Brain microvascular endothelial cell (primary cell): ENCODE results near the gene ZNF547.

Experiments
- DNase-seq: peaks from one replicate; pipeline ENCODE4 v3.0.0-alpha.2; 2020
- H3K27ac ChIP-seq: fragments of 250-450 bp; sonication (Bioruptor Pico); 2 replicates; pipeline ENCODE4 v1.5.1; 2020; ENCODE audit warnings: mild to moderate bottlenecking, moderate library complexity
- H3K27me3 ChIP-seq: fragments of 250-450 bp; sonication (Bioruptor Pico); replicated peaks from 2 replicates; pipeline ENCODE4 v1.5.1; 2020; ENCODE audit warnings: mild to moderate bottlenecking
- H3K36me3 ChIP-seq: fragments of 250-450 bp; sonication (Bioruptor Pico); replicated peaks from 2 replicates; pipeline ENCODE4 v1.5.1; 2020; ENCODE audit warnings: mild to moderate bottlenecking
- H3K4me3 ChIP-seq: 2 replicates; pipeline ENCODE4 v1.5.1; 2011; ENCODE audit warnings: low read depth, mild to moderate bottlenecking, control low read depth, low read length, moderate library complexity
- CTCF ChIP-seq: IDR thresholded peaks from 2 replicates; pipeline ENCODE4 v1.5.1; 2011; ENCODE audit warnings: low read depth, mild to moderate bottlenecking, moderate library complexity, low read length, control low read depth, inconsistent platforms; ENCODE audit errors: missing control alignments
- in situ Hi-C: cut with HindIII; loops from 2 replicates; pipeline ENCODE4 v1.10.0; 2017; ENCODE audit warnings: low sequenced_read_pairs, low pct_ligation_motif_present

Gene ZNF547

GRCh38 chr19:57376151-57376550, 12.8 kb downstream of the ZNF547 start:
- H3K36me3 ChIP-seq = peaks cover 36% of the 10 kb centered on the region
- TF ChIP-seq CTCF = no peak
- H3K27me3 ChIP-seq = no peaks in the 10 kb centered on the region
- no peak overlapping the region for H3K4me3 ChIP-seq
- in situ Hi-C loops = no loop called here
- no peak for DNase-seq
- H3K27ac ChIP-seq = no peak overlapping the region

- no peak overlapping the region for H3K4me3 ChIP-seq
- no peak for DNase-seq
- H3K27me3 ChIP-seq = no peaks in the 10 kb centered on the region
- in situ Hi-C loops = no loop called here
- TF ChIP-seq CTCF = no peak
- peaks cover 31% of the 10 kb centered on the region for H3K36me3 ChIP-seq
- H3K27ac ChIP-seq = no peak overlapping the region
Measured at GRCh38 chr19:57377498-57378146, 14.3 kb downstream of the ZNF547 start.

- Histone ChIP-seq H3K27me3 (no peaks in the 10 kb centered on the region), H3K27ac (no peak overlapping the region), H3K4me3 (no peak overlapping the region), H3K36me3 (peaks cover 14% of the 10 kb centered on the region)
- no peak for TF ChIP-seq CTCF
- in situ Hi-C loops = no loop called here
- no peak for DNase-seq
Measured at GRCh38 chr19:57380923-57381322, 17.6 kb downstream of the ZNF547 start.

GRCh38 chr19:57382806-57383488, 19.6 kb downstream of the ZNF547 start:
- no peak for TF ChIP-seq CTCF
- in situ Hi-C loops = no loop called here
- Histone ChIP-seq H3K4me3 (no peak overlapping the region), H3K36me3 (no peaks in the 10 kb centered on the region), H3K27ac (no peak overlapping the region), H3K27me3 (no peaks in the 10 kb centered on the region)
- no peak for DNase-seq

- peak overlapping the region; percentile 91 for H3K4me3 ChIP-seq
- peak overlapping the region; percentile 67 for H3K27ac ChIP-seq
- TF ChIP-seq CTCF = no peak
- in situ Hi-C loops = no loop called here
- H3K36me3 ChIP-seq = peaks cover 5% of the 10 kb centered on the region
- no peak for DNase-seq
- H3K27me3 ChIP-seq = no peaks in the 10 kb centered on the region
Measured at GRCh38 chr19:57389194-57389729, 25.9 kb downstream of the ZNF547 start.
